Keratinocyte (primary cell): ENCODE data around the gene COL20A1. TPM values are rescaled to one million over a fixed set of nuclear protein-coding genes. Genes with fewer than 3 reads are reported as not detected.

ENCODE experiments used
- DNase-seq: peaks from one replicate; pipeline ENCODE4 v3.0.0-alpha.2; 2011; ENCODE audit warnings: low read depth, missing footprints, low spot score
- FAIRE-seq: peaks from 2 replicates; lab custom pipeline; 2011; peaks lifted over from hg19 to GRCh38; lab: Jason Lieb, UNC
- H2AFZ ChIP-seq: 2 replicates; pipeline ENCODE4 v1.6.0; 2012; ENCODE audit warnings: low read length, control low read depth, inconsistent platforms; ENCODE audit not compliant: control insufficient read depth
- H3K27ac ChIP-seq: 2 replicates; pipeline ENCODE4 v1.5.1; 2011; ENCODE audit warnings: low read length; ENCODE audit not compliant: control insufficient read depth, insufficient read depth
- H3K27me3 ChIP-seq: 3 replicates; pipeline ENCODE4 v1.6.0; 2011; ENCODE audit warnings: low read length; ENCODE audit not compliant: control insufficient read depth, insufficient read depth; ENCODE audit errors: extremely low read depth
- H3K36me3 ChIP-seq, 2 experiments: 2 replicates in 1 of 2; 3 replicates in 1 of 2; pipeline ENCODE4 v1.5.1; 2011; ENCODE audit warnings: low read length in 2 of 2, mild to moderate bottlenecking in 1 of 2; ENCODE audit not compliant: control insufficient read depth in 2 of 2, insufficient read depth in 2 of 2; ENCODE audit errors: extremely low read depth in 1 of 2
- H3K4me1 ChIP-seq: 3 replicates; pipeline ENCODE4 v1.5.1; 2011; ENCODE audit warnings: low read length; ENCODE audit not compliant: control insufficient read depth, insufficient read depth; ENCODE audit errors: extremely low read depth
- H3K4me2 ChIP-seq: 3 replicates; pipeline ENCODE4 v1.6.0; 2011; ENCODE audit warnings: low read depth, low read length; ENCODE audit not compliant: control insufficient read depth, insufficient read depth; ENCODE audit errors: extremely low read depth
- H3K4me3 ChIP-seq, 3 experiments: fragments of 200-600 bp in 1 of 3; sonication (generic) in 1 of 3; 2 replicates in 2 of 3; 3 replicates in 1 of 3; pipeline ENCODE4 v1.5.1; 2011 to 2016; ENCODE audit warnings: low read length in 3 of 3, mild to moderate bottlenecking in 3 of 3, control low read depth in 2 of 3, inconsistent platforms in 1 of 3, low read depth in 1 of 3, mixed read lengths in 1 of 3, mixed run types in 1 of 3, moderate library complexity in 1 of 3; ENCODE audit not compliant: control insufficient read depth in 2 of 3, insufficient read depth in 2 of 3; ENCODE audit errors: extremely low read depth in 1 of 3
- H3K79me2 ChIP-seq: 2 replicates; pipeline ENCODE4 v1.6.0; 2012; ENCODE audit warnings: low read length; ENCODE audit not compliant: control insufficient read depth, insufficient read depth
- H3K9ac ChIP-seq: 3 replicates; pipeline ENCODE4 v1.6.0; 2011; ENCODE audit warnings: low read length; ENCODE audit not compliant: control insufficient read depth, insufficient read depth; ENCODE audit errors: extremely low read depth
- H3K9me1 ChIP-seq: 3 replicates; pipeline ENCODE4 v1.6.0; 2011; ENCODE audit warnings: low read length; ENCODE audit not compliant: control insufficient read depth, insufficient read depth; ENCODE audit errors: extremely low read depth
- H3K9me3 ChIP-seq: 2 replicates; pipeline ENCODE4 v1.5.1; 2012; ENCODE audit warnings: low read depth, low read length; ENCODE audit not compliant: control insufficient read depth
- H4K20me1 ChIP-seq: 3 replicates; pipeline ENCODE4 v1.6.0; 2011; ENCODE audit warnings: low read length; ENCODE audit not compliant: control insufficient read depth, insufficient read depth; ENCODE audit errors: extremely low read depth
- CTCF ChIP-seq, 3 experiments: IDR thresholded peaks in 1 of 3; conservative IDR thresholded peaks in 1 of 3; optimal IDR thresholded peaks in 1 of 3; 2 replicates in 2 of 3; 3 replicates in 1 of 3; pipeline versions ENCODE3 to v1.5.1; 2011; ENCODE audit warnings: low read length in 3 of 3, mild to moderate bottlenecking in 3 of 3, moderate library complexity in 2 of 3, control low read depth in 1 of 3, inconsistent platforms in 1 of 3; ENCODE audit not compliant: insufficient read depth in 2 of 3; ENCODE audit errors: extremely low read depth in 1 of 3
- EZH2 ChIP-seq: IDR thresholded peaks from one replicate; pipeline ENCODE4 v1.6.1; 2012; ENCODE audit warnings: inconsistent platforms, mild to moderate bottlenecking, low read length, moderate library complexity
- dilution Hi-C: fragments of 300-500 bp; cut with MboI; formaldehyde crosslinking; loops from one replicate; pipeline ENCODE4 v1.7.0; 2020; ENCODE audit warnings: low sequenced_read_pairs; ENCODE audit not compliant: extremely low pct_ligation_motif_present
- polyA plus RNA-seq, 5 experiments: library from polyadenylated mRNA; depleted of rRNA in 3 of 5; stranded (reverse) in 3 of 5; stranded (forward) in 1 of 5; unstranded in 1 of 5; fragments of >200 nt; gene quantifications; 1 replicate in 1 of 5; 2 replicates in 3 of 5; 3 replicates in 1 of 5; pipeline versions ENCODE4 v1.2.1 to v1.2.3, GENCODE V29; 2011 to 2012; ENCODE audit warnings: missing spikeins in 2 of 5, low read depth in 1 of 5, low replicate concordance in 1 of 5

COL20A1 gene
- polyA plus RNA-seq, 1 donor (not counting 4 experiments of a cell fraction or from before 2014, with no cell fraction given): not detected

- Histone ChIP-seq H3K27me3 (peaks cover 18% of the 10 kb centered on the region), H3K4me3 (no peak overlapping the region), H3K4me2 (no peak overlapping the region), H3K27ac (no peak overlapping the region), H3K9me1 (no peaks in the 10 kb centered on the region), H3K9ac (no peak overlapping the region), H2AFZ (no peak overlapping the region), H3K9me3 (no peaks in the 10 kb centered on the region), H4K20me1 (peaks cover 5% of the 10 kb centered on the region), H3K79me2 (no peaks in the 10 kb centered on the region), H3K36me3 (peaks cover 14 to 17% of the 10 kb centered on the region in 2 experiments), H3K4me1 (no peaks in the 10 kb centered on the region)
- TF ChIP-seq EZH2 (no peak), CTCF (optimal IDR thresholded peaks at IDR 0.05 in 1 of 3, IDR thresholded peaks at IDR 0.05 in 1 of 3, conservative IDR thresholded peaks at IDR 0.05 in 1 of 3; ENCODE audit: extremely low read depth in 1 of 3, insufficient read depth in 2 of 3, low read length in 3 of 3) (peak; percentile 47 to 86 (median 78))
- DNase-seq (no peak), FAIRE-seq (no peak)
- dilution Hi-C loops: no loop called here
Measured at GRCh38 chr20:63290677-63291472, 2.1 kb upstream of the COL20A1 start.

- no peak overlapping the region for H3K4me3 ChIP-seq
- H4K20me1 ChIP-seq: peaks cover 5% of the 10 kb centered on the region
- no peaks in the 10 kb centered on the region for H3K79me2 ChIP-seq
- H3K4me1 ChIP-seq: no peaks in the 10 kb centered on the region
- DNase-seq (no peak), FAIRE-seq (no peak)
- H3K36me3 ChIP-seq: peaks cover 10 to 14% of the 10 kb centered on the region in 2 experiments
- no peaks in the 10 kb centered on the region for H3K9me3 ChIP-seq
- H2AFZ ChIP-seq: no peak overlapping the region
- dilution Hi-C loops: no loop called here
- no peak overlapping the region for H3K9ac ChIP-seq
- peaks cover 26% of the 10 kb centered on the region for H3K27me3 ChIP-seq
- TF ChIP-seq EZH2: no peak
- no peak for TF ChIP-seq CTCF (optimal IDR thresholded peaks at IDR 0.05 in 1 of 3, IDR thresholded peaks at IDR 0.05 in 1 of 3, conservative IDR thresholded peaks at IDR 0.05 in 1 of 3; ENCODE audit: extremely low read depth in 1 of 3, insufficient read depth in 2 of 3, low read length in 3 of 3)
- H3K4me2 ChIP-seq: no peak overlapping the region
- no peaks in the 10 kb centered on the region for H3K9me1 ChIP-seq
- H3K27ac ChIP-seq: no peak overlapping the region
Measured at GRCh38 chr20:63291811-63292210, 1.2 kb upstream of the COL20A1 start.
